OCI-LY7 (cell line): ENCODE measurements around the gene NBEAL2.

Source experiments
- EZH2phosphoT487 ChIP-seq: fragments of 200-600 bp; sonication (generic); IDR thresholded peaks from 2 replicates; pipeline ENCODE4 v1.6.1; 2018; ENCODE audit warnings: low read depth, borderline replicate concordance, mild to moderate bottlenecking, mixed run types, antibody characterized with exemption, low read length, moderate library complexity, mixed read lengths
- TF ChIP-seq, protein P1 (sequence below): fragments of 200-600 bp; sonication (generic); conservative IDR thresholded peaks from 2 replicates; pipeline ENCODE4 v1.5.1; 2014; ENCODE audit warnings: mild to moderate bottlenecking, antibody characterized with exemption, low read length, moderate library complexity, mixed read lengths

DNA sequence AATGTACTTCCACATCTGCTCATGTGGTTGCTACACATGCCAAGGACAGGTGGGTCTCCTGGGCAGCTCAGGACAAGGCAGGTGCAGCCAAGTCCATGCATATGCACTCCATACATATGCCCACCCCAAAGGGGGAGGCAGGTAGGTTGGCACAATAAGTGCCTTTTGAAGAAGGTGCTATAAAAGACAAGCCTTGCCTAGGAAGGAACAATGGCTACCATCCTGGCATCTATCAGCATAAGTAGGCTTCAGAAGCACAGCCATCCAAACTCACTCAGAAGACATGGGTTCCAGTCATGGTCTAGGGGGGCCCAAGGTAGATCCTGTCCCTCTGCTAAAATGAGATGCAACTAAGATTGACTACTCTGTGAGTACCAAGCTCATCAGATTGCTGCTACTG, 34.6 kb downstream of the NBEAL2 start:
- TF ChIP-seq, protein P1, sequence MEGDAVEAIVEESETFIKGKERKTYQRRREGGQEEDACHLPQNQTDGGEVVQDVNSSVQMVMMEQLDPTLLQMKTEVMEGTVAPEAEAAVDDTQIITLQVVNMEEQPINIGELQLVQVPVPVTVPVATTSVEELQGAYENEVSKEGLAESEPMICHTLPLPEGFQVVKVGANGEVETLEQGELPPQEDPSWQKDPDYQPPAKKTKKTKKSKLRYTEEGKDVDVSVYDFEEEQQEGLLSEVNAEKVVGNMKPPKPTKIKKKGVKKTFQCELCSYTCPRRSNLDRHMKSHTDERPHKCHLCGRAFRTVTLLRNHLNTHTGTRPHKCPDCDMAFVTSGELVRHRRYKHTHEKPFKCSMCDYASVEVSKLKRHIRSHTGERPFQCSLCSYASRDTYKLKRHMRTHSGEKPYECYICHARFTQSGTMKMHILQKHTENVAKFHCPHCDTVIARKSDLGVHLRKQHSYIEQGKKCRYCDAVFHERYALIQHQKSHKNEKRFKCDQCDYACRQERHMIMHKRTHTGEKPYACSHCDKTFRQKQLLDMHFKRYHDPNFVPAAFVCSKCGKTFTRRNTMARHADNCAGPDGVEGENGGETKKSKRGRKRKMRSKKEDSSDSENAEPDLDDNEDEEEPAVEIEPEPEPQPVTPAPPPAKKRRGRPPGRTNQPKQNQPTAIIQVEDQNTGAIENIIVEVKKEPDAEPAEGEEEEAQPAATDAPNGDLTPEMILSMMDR, result no peak
- no peak for TF ChIP-seq EZH2phosphoT487
